ENCODE data around the gene MAP7. TPM values are rescaled to one million over a fixed set of nuclear protein-coding genes. Genes with fewer than 3 reads are reported as not detected.

Gene MAP7
- total and polyA plus RNA-seq, 2 of the 13 experiments (the other 11 are each of a cell fraction or from before 2014, with no cell fraction given) = 0.04 TPM; not detected in 1

DNA sequence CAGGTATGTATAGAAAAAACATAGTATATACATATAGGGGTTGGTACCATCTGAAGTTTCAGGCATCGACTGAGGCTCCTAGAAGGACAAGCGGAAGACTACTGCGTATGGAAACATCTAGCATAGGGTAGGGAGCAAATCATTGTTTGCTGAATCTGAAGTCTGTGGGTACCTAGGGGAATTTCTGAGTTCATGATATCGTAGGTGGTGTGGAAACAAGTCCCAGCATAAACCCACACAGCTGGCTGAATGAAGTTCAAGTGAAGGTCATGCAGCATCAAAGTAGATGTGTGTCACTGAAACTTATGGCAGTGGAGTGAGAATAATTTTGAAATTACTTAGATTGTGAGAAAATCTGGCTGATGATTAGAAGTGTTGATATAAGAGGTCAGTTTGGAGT lies 39.4 kb downstream of the MAP7 start (continued):
- TF ChIP-seq, protein P1, sequence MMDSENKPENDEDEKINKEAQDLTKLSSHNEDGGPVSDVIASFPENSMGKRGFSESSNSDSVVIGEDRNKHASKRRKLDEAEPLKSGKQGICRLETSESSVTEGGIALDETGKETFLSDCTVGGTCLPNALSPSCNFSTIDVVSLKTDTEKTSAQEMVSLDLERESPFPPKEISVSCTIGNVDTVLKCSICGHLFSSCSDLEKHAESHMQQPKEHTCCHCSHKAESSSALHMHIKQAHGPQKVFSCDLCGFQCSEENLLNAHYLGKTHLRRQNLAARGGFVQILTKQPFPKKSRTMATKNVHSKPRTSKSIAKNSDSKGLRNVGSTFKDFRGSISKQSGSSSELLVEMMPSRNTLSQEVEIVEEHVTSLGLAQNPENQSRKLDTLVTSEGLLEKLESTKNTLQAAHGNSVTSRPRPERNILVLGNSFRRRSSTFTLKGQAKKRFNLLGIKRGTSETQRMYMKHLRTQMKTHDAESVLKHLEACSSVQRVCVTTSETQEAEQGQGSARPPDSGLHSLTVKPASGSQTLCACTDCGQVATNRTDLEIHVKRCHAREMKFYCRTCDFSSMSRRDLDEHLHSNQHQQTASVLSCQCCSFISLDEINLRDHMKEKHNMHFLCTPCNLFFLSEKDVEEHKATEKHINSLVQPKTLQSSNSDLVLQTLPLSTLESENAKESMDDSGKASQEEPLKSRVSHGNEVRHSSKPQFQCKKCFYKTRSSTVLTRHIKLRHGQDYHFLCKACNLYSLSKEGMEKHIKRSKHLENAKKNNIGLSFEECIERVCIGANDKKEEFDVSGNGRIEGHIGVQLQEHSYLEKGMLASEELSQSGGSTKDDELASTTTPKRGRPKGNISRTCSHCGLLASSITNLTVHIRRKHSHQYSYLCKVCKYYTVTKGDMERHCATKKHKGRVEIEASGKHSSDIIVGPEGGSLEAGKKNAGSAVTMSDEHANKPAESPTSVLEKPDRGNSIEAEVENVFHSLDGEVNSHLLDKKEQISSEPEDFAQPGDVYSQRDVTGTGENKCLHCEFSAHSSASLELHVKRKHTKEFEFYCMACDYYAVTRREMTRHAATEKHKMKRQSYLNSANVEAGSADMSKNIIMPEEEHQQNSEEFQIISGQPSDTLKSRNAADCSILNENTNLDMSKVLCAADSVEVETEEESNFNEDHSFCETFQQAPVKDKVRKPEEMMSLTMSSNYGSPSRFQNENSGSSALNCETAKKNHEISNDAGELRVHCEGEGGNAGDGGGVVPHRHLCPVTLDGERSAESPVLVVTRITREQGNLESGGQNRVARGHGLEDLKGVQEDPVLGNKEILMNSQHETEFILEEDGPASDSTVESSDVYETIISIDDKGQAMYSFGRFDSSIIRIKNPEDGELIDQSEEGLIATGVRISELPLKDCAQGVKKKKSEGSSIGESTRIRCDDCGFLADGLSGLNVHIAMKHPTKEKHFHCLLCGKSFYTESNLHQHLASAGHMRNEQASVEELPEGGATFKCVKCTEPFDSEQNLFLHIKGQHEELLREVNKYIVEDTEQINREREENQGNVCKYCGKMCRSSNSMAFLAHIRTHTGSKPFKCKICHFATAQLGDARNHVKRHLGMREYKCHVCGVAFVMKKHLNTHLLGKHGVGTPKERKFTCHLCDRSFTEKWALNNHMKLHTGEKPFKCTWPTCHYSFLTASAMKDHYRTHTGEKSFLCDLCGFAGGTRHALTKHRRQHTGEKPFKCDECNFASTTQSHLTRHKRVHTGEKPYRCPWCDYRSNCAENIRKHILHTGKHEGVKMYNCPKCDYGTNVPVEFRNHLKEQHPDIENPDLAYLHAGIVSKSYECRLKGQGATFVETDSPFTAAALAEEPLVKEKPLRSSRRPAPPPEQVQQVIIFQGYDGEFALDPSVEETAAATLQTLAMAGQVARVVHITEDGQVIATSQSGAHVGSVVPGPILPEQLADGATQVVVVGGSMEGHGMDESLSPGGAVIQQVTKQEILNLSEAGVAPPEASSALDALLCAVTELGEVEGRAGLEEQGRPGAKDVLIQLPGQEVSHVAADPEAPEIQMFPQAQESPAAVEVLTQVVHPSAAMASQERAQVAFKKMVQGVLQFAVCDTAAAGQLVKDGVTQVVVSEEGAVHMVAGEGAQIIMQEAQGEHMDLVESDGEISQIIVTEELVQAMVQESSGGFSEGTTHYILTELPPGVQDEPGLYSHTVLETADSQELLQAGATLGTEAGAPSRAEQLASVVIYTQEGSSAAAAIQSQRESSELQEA (CRISPR knock-in tag; IDR thresholded peaks at IDR 0.05; ENCODE audit: not compliant biosample characterization) = no peak
- TF ChIP-seq ZNF34 (CRISPR knock-in tag; IDR thresholded peaks at IDR 0.05; ENCODE audit: borderline replicate concordance) = no peak
- TF ChIP-seq TCF7L2 (IDR thresholded peaks at IDR 0.05; ENCODE audit: low read depth, low read length) = no peak
- no peak for TF ChIP-seq SUZ12 (IDR thresholded peaks at IDR 0.05; ENCODE audit: low read depth, low read length)
- TF ChIP-seq SIX1 (CRISPR knock-in tag; IDR thresholded peaks at IDR 0.05; ENCODE audit: borderline replicate concordance) = no peak
- no peak for TF ChIP-seq ZSCAN12 (CRISPR knock-in tag; IDR thresholded peaks at IDR 0.05)
- no peak for TF ChIP-seq IRF2 (CRISPR knock-in tag; IDR thresholded peaks at IDR 0.05)
- no peak for TF ChIP-seq MXI1 (IDR thresholded peaks at IDR 0.05; ENCODE audit: borderline replicate concordance, low read depth, low read length)
- TF ChIP-seq, protein P2, sequence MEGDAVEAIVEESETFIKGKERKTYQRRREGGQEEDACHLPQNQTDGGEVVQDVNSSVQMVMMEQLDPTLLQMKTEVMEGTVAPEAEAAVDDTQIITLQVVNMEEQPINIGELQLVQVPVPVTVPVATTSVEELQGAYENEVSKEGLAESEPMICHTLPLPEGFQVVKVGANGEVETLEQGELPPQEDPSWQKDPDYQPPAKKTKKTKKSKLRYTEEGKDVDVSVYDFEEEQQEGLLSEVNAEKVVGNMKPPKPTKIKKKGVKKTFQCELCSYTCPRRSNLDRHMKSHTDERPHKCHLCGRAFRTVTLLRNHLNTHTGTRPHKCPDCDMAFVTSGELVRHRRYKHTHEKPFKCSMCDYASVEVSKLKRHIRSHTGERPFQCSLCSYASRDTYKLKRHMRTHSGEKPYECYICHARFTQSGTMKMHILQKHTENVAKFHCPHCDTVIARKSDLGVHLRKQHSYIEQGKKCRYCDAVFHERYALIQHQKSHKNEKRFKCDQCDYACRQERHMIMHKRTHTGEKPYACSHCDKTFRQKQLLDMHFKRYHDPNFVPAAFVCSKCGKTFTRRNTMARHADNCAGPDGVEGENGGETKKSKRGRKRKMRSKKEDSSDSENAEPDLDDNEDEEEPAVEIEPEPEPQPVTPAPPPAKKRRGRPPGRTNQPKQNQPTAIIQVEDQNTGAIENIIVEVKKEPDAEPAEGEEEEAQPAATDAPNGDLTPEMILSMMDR (CRISPR knock-in tag; IDR thresholded peaks at IDR 0.05) = no peak

Measured in HepG2 (cell line).